Posterior vena cava (tissue), 2 donors: ENCODE data around the gene PTPRN2. TPM values are rescaled to one million over a fixed set of nuclear protein-coding genes. Genes with fewer than 3 reads are reported as not detected.
A peak's percentile ranks its signal among the peaks of the same experiment; 100 is the strongest.

Experiments
- DNase-seq: peaks from one replicate; pipeline ENCODE4 v3.0.0-alpha.2; 2020; ENCODE audit warnings: low spot score
- intact Hi-C, 2 donors: fragments of 100-400 bp; cut with DNase I; formaldehyde crosslinking; loops; one replicate each; pipeline versions ENCODE4 v1.14.1 to v1.14.2; 2022 to 2023
- total RNA-seq, 2 donors: library from RNA; stranded (reverse); fragmentation: NEBNext Ultra II Directional; extraction: Animal tissue kit (Norgen Biotek cat#: 25700); gene quantifications; one replicate each; pipeline ENCODE4 v1.2.1, GENCODE V29; 2021
- donor health status: DM: yes; HTN: yes; CAD: no.
- donor health status: DM: yes; HTN: yes; CAD: no.

The PTPRN2 gene
- total RNA-seq, 2 donors from 2014 or later: 1.6 to 2.8 TPM

DNA sequence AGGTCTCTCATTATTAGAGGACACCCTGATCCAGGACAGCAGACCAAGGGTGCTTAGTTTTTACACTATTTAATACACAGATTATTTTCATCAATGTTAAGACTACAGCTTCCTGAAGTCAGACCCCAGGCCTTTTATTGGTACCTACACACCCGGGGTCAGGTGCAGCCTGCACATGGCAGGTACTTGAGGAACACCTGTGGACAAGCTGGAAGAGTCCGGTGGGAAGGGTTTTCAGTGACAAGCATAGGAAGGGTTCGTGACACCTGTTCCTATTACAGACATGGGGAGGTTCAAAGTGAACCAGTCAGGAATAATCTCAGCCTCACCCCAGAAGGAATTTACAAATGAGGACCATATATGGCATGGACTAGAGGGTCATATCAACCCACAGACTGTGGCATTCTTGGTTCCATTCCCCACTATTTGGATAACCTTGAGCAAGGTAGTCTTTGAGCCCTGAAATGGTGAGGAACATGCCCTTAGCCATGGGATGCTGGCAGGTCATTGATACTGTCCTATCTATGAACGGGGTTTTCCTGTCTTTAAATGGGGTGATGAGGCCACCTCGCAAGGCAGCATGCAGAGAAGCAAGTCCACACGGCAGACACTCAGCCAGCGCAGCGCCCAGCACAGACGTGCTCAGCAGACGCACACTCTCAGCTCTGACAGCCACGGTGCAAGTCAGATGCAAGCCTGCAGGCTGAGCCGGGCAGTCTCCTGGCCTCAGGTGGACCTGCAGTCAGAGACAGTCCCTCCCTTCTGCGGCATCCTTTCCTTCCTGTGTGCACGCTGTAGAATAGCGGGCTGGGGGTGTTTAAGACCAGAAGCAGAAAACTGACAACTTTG, 624.9 kb downstream of the PTPRN2 start:
- no peak for DNase-seq
- intact Hi-C loops: no loop called here

DNA sequence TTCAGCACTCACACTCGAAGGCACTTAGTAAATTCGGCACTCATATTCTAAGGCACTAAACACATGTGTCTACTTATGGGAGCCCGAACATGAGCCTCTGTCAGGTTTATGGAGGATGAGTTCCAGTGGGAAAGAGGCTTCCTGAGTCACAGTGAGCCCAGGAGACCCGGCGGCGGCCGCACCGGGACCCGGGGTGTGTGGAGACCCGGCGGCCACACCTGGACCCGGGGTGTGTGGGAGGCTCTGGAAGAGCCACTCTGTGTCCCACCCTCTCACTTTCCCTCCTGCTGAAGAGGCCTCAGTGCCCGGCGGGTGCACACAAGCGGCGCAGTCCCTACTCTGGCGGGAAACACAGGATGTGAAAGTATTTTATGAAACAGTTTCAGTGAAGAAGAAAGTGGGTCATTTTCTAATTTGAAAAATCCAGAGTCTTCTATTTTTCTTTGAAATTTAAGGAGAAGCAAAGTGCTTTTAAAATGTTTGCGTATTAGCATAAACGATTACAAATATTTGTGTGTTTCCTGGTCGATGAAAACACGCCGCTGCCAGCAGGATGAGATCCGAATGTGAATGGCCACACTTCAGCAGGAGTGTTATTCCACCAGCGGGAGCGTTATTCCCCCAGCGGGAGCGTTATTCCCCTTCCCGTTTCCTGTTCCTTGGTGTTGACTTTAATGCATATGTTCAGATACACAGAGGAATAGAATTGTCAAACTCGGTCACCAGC, 625.7 kb downstream of the PTPRN2 start:
- intact Hi-C loops: no loop called here
- no peak for DNase-seq

DNA sequence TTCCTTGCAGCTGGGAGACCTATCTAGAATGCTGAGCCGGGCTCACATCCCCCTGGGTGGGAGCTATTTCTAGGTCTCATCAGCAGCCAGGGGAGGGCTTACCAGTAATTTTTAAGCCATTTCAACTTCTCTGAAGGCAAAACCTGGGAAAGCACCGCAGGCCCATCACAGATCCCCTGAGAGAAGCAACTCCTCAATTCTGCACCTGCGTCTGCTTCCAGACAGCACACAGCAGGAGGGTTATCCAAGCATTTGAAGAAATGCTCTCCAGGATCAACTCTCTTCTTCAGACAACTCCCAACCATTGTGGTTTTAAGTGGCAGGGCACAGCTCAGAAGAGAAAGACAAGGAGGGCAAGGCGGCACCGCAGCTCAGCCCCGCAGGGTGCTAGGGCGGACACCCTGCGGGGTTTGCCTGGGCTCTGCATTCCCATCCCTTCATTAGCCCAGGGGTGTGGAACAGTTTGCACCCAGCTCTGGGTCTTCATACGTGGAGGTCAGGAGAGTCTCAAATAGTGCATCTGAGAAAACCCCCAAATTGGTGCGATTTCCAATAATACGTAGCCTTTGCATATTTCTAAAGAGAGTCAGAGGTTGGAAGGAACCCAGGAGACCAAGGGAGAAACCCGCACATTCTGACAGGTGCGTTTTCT, 632.1 kb downstream of the PTPRN2 start:
- intact Hi-C loops: no loop called here
- no peak for DNase-seq

DNA sequence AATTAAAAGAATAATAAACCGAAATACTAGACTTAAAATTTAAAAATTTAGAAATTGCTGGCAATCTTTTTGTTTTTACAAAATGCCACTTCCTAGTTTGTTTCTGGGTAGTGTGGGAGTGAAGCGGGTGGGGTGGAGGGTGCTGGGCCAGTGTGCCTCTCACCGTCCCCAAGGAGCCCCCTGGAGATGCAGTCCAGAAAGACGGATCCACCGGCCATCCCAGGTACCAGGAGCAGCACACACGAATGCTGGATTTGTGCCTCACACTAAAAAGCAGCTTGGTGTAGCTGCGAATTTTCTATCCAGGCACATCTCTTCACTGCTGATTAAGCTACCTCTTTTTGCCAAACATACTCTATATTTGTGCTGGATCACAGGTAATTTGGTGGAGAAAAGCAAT, 632.7 kb downstream of the PTPRN2 start:
- DNase-seq: no peak
- intact Hi-C loops: no loop called here

DNA sequence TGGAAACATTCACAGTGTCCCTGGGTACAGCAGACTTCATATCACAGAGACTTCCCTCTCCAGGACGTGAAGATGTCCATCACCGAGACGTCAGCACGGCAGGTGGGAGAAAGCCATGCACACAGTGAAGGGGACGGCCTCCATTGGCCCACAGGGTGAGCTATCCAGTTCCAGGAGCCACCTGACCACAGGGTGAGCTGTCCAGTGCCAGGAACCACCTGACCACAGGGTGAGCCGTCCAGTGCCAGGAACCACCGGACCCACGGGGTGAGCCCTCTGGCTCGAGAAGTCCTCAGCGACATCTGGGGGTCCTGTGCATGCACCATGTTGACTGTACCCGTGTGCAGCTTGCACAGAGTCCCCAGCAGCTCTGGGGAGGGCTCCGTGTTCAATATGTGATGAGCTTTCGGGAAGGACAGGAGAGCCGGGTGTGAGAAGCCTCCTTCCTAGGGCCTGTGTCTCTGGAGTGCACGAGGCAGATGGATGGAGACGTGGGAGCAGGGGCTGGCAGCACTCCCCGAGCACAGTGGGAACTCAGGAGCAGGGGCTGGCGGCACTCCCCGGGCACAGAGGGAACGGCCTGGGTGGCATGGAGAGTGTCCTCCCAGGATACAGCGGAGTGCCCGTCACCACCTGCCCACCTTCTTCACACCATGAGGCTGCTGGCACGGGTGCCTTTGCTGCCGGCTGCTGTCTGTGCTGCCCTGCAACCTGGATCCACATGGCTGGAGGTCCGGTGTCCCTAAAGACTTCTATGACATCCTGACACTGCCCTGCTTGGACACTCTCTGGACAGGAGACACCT, 634.6 kb downstream of the PTPRN2 start:
- intact Hi-C loops: no loop called here
- DNase-seq: no peak

DNA sequence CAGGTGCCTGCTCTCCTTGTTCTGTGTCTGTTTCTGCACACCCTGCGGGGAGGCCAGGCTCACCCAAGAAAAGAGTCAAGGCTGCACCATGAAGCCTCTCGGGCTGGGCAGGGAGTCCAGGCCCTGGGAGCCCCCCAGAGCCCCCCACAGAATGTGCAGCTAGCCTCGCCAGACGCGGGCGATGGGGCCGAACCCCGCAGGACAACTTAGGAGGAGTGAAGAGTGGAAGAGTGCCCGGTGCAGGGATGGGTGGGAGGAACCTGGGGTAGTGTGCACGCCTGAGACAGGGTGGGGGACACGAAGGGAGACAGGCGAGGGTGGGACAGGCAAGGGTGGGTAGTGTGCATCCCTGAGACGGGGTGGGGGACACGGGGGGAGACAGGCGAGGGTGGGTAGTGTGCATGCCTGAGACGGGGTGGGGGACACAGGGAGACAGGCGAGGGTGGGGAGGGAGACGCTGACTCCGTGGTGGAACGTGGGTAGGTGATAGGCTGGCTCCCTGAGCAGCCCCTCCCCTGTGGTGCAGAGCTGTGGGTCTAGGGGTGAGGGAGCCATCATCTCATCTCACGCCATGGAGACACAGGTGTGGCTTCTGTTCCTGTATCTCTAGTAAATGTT, 635.5 kb downstream of the PTPRN2 start:
- no peak for DNase-seq
- intact Hi-C loops: no loop called here

DNA sequence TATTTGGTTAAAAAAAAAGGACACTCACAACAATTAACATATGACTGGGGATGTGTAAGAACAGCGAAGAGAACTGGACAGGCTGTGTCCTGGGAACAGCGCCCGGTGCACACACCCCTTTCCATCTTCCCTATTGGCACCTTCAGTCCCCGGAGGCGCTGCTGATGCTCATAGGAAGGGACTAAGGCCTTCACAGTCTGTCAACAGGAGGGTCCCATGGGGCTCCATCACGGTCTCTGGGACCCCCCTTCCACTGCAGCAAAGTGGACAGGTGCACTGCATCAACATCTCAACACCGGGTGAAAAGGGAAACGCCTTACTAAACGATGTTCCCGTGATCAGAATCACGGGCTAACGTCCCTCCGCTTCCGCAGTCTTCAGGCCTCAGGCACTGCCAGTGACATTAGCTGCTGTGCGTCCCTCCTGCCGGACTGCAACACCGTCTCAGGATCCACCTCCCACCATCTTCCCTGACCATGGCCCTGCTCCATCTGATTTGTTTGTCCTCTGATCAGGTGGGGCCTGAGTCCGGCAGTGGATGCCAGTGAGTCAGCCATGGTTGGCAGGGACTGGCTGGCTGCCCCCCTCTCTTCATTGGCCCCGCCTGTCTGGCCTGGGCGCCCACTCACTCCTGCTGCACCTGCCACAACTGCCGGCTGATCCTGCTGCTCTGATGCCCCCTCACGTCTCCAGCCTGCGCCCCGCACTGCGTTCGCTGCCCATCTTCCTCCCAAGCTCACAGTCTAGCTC, 636.1 kb downstream of the PTPRN2 start:
- DNase-seq: no peak
- intact Hi-C loops: no loop called here

DNA sequence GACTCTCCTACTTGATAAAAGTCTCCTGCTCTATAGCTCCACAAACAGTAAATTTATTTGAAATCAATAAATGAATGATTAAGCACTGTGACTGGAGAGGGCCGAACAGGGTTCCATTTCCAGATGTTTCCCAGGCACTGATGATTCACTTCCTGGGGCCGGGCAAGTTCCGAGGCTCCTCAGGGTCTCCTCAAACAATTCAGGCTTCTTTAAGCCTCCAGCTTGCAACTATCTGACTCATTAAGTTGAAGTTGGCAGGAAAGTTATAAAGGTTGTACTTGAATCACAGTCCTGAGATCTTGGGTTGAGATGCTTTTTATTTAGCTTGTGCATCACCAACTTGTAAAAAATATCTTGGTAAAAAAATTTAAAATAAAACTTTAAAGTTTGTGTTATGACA, 637.9 kb downstream of the PTPRN2 start:
- intact Hi-C loops: no loop called here

DNA sequence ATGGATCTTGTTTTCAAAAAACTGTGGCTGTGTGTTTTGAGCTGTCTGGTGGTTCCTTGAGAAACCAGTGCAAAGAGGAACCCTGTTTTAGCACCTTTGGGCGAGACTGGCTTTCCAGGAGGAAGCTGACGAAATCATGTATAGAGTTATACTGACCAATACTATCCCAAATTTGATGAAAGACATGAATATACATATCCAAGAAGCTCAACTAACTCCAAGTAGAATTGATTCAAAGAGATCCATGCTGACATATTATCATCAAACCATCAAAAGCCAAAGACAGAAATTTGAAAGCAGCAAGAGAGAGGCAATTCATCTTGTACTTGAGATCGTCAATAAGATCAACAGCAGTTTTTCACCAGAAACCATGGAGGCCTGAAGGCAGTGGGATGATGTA, 640.1 kb downstream of the PTPRN2 start:
- intact Hi-C loops: no loop called here
- DNase-seq: peak; percentile 10

More for the DNA sequence above, 637.9 kb downstream of the PTPRN2 start:
- peak; percentile 4 for DNase-seq

DNA sequence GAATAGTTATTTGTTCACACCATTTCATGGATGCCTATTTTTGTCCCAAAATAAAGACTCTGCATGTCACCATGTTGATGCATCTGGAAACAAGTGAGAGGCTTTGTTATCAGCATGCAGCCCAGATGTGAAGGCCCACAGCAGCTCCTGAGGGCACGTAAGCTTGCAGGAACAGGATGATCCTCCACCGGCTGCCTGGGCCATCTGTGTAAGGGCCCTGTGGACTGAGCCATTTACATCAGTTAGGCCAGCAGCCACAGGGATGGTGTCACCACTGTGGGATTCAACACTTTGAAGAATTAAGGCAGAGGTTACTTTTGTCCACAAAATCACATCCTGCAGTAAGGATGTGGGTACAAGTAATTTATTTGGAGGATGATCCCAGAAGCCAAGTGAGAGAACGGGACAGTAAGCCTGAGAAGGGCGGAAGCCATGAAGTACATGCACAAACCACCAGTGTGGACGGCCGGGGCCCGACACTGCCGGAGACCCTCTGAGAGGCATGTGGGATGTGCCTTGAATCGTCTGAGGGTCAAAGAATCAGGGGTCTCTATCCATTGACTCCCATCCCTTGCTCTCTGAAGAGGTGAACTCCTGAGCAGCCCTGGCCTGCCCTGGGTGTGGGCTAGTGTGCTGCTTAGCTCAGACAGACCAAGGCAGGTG, 641.1 kb downstream of the PTPRN2 start:
- intact Hi-C loops: no loop called here

DNA sequence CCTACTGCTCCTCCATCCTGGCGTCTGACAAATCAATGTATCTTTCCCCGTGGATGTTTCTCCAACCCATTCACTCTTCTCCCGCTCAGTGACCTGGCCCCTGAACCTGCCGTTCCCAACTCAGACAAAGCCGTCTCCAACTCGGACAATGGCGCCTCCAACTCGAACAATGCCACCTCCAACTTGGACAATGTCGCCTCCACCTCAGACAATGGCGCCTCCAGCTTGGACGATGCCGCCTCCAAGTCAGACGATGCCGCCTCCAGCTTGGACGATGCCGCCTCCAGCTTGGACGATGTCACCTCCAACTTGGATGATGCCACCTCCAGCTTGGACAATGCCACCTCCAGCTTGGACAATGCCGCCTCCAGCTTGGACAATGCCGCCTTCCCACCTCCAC, 642.2 kb downstream of the PTPRN2 start:
- intact Hi-C loops: no loop called here
- DNase-seq: peak; percentile 52

More for the DNA sequence above, 641.1 kb downstream of the PTPRN2 start:
- peak; percentile 50 for DNase-seq

DNA sequence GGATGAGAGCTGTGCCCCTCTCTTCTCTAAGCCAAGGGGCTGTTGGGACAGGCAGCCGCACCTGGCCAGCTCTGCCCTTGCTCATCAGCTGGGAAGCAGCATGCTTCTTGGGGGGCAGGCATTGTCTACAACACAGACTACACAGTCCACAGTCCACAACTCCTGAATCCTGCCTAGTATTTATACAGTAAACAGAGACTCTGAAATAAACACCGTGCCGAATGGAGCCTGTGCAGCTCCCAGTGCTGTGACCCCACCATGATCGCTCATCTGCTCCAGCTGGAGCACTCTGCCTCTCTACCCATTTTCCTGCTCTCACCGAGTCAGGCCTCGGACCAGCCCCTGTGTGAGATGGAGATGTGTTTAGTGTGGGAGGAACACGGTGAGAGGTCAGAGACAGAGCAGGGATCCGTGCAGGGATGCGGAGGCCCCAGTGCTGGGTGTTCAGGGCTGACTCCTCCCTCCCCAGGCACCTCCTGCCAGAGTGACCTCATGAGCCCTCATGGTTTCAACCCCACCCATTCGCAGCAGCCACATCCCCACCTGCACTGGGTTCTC, 642.8 kb downstream of the PTPRN2 start:
- DNase-seq: peak; percentile 69
- intact Hi-C loops: no loop called here

DNA sequence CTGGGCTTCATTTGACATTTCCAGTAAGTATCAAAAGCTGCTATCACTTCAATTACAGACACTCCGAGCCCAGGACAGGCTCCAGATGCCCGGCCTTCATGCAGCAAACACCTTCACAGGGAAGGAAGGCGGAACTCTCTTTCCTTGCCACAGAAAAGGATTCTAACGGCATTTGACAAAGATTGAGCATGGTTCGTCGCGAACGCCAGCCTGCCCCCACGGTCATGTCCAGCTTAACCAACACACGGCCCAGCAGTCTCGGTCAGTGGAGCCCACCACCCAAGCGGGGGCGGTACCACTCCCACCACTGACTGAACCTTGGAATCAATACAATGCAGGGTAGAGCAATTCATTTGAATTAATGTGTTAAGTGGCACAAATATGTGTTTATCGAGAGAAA, 643.6 kb downstream of the PTPRN2 start:
- peak; percentile 51 for DNase-seq
- intact Hi-C loops: no loop called here

DNA sequence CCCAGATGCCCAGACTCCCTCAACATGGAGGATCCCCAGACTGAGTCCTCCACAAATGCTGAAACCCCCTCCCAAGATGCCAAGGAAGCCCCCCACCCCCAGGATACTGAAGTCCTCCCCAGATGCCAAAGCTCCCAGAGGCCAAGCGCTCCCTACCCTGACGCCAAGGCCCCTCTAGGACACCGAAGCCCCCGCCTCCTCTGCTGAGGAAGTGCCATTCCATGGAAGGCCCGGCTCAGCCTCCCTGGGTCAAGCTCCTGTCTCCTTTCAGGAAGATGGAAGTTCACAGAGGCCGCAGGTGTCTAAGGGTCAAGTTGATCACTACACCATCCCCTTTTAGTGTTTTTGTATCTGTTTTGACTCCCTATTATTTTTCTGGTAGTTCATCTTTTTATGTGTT, 644.1 kb downstream of the PTPRN2 start:
- DNase-seq: peak; percentile 72
- intact Hi-C loops: no loop called here

DNA sequence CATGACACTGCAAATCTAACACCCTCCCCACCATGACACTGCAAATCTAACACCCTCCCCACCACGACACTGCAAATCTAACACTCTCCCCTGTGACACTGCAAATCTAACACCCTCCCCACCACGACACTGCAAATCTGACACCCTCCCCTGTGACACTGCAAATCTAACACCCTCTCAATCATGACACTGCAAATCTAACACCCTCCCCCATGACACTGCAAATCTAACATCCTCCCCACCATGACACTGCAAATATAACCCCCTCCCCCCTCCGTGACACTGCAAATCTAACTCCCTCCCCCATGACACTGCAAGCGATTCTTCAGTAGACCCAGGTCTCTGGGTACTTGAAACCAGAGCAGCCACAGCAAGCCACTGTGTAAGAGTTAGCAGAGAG, 646.4 kb downstream of the PTPRN2 start:
- intact Hi-C loops: no loop called here
- no peak for DNase-seq

DNA sequence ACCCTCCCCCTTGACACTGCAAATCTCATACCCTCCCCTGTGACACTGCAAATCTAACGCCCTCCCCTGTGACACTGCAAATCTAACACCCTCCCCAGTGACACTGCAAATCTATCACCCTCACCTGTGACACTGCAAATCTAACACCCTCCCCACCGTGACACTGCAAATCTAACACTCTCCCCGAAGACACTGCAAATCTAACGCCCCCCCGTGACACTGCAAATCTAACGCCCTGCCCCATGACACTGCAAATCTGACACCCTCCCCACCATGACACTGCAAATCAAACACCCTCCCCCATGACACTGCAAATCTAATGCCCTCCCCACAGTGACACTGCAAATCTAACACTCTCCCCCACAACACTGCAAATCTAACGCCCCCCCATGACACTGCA, 647.1 kb downstream of the PTPRN2 start:
- intact Hi-C loops: no loop called here
- no peak for DNase-seq

DNA sequence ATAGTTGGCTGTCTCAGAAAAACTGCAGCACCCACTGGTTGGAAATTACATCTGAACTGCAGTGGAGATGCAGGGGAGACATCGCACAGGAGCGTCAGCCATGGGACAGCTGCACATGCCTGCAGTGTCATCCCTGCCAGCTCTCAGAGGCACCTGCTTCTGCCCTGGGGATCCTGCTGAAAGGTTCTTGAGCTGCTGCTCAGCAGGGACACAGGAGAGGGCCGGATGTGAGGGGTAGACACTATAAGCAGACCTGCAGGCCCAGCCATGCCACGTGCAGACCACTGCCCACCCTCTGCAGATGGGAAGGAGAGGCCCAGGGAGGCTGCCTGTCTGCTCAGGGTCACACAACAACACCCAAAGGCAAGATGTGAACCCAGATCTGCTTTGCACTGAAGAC, 649.4 kb downstream of the PTPRN2 start:
- intact Hi-C loops: no loop called here
- no peak for DNase-seq

DNA sequence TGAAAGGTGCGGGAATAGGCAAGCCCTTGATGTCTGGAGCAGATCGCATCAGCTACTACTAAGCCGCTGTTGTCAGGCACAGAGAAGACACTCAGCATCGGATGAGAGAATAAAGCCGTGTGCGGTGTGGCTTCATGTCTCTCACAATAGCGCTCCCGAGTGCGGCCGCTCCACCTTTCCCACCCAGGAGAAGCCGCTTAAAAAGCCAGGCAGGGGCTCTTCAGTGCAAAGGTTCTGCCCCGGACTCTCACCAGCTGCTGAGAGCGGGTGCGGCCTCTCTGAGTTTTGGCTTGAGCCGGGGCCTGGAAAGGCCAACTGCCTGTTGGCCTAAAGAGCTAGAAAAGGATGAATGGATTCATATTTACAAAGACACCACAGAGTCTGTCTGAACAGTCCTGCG, 650.2 kb downstream of the PTPRN2 start:
- intact Hi-C loops: no loop called here
- no peak for DNase-seq
